Ecto neural progenitor cell (in vitro differentiated cells): Measurements from ENCODE around the gene CLNK.

Experiments
- DNase-seq: peaks from one replicate; pipeline ENCODE4 v3.0.0-alpha.2; 2018; ENCODE audit warnings: low spot score

CLNK gene

DNA sequence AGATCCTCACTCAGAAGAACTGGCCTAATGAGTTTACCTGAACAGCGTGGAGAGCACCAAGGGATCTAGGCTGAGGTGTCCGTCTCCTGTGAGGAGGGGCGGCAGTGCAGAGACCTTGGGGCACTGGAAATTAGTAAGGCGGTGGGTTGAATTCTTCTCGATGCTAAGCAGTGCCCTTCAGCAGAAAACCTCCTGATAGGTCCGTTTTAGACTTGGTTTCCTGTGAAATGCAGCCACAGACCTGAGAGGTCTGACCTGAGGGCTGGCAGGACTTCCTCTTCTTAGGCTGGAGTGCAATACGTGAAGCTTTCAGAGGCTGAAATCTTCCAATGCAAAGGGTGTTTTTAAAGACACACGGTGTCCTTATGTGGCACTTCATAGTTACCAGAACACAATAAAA lies at the start of gene CLNK:
Gene CLNK (minus strand): TSS at position 138 of the 400 bp plus-strand sequence. CDS start 16,899 bp downstream, outside the sequence.
- DNase-seq = no peak

GRCh38 chr4:10733481-10734062 lies 49.0 kb upstream of the CLNK start:
- no peak for DNase-seq

DNA sequence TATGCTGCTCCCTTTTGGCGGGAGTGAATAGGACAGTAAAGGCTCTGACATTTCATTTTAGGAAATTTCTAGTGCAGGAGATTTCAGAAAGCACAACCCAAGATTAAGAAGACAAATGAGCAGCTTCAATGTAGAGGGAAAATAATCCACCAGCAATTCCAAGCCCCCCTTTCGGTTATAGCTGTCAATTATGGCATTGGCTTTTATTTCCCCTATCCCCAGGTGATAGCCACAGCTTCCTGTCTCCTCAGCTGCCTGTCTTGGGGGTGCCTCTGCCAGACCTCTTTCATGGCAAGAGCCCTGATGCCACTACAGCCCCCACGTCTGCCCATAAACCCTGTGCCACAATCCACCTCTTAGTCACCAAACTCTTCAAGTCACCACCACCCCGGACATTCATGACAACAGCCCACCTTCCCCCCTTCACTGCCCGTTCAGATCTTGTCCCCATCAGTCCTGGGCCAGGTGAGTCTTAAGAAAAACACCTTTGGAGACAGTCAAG lies 48.4 kb upstream of the CLNK start:
- no peak for DNase-seq

GRCh38 chr4:10732235-10732913 lies 47.8 kb upstream of the CLNK start:
- DNase-seq = no peak

GRCh38 chr4:10731690-10732089 lies 47.1 kb upstream of the CLNK start:
- DNase-seq = no peak

GRCh38 chr4:10731162-10731561 lies 46.6 kb upstream of the CLNK start:
- no peak for DNase-seq

DNA sequence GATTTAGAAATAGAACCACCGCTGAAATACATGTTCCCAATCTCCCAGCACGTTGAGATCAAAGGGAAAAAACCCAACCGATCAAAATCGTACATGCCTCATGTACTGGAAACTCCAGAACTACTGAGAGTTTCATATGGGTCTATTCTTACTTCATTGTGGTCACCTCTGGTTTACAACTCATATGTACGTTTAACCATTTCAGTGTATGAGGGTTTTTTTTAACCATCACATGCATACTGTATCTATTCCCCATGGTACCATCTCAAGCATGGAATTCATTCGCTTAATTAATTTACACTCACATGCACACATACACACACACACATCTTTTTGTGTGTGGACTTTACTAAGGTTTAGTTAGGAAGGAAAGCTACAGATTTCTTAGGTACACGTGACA lies 46.0 kb upstream of the CLNK start:
- no peak for DNase-seq

DNA sequence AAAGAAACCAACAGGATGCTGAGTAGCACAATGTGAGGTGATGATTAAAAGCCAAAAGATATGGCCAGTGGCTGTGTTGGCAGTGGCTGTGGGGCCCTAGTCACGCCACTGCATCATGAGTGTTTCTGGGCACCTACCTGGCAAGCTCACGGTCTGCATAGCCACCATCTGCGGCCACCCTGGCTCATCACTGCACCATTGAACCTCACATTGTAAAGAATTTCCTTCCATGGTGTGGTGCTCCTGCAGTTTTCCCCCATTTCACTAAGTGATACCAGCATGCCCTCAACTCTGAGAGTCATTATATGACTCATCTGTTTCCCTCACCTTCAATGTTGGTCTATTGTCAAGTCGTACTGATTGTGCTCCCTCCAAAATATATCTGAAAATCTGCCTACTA lies 45.5 kb upstream of the CLNK start:
- DNase-seq = no peak

GRCh38 chr4:10729366-10729765 lies 44.8 kb upstream of the CLNK start:
- no peak for DNase-seq

DNA sequence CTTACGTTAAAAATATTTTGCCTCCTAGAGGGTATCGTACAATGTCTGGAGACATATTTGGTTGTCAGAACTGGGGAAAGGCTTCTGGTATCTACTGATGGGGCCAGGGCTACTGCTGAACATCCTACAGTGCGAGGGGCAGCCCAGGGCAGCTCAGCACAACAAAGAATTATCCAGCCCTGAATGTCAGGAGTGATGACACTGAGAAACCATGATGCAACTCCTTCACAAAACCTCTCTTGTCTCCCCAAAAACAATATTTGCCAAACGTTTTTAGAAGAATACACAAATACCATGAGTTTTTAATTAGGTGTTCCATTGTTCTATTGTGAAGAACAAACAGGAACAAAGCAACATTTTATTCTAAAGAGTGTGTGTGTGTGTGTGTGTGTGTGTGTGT lies 43.4 kb upstream of the CLNK start:
- DNase-seq = no peak

GRCh38 chr4:10727140-10727880 lies 42.7 kb upstream of the CLNK start:
- no peak for DNase-seq

GRCh38 chr4:10722957-10723356 lies 38.4 kb upstream of the CLNK start:
- no peak for DNase-seq

GRCh38 chr4:10721616-10722015 lies 37.0 kb upstream of the CLNK start:
- DNase-seq = no peak

DNA sequence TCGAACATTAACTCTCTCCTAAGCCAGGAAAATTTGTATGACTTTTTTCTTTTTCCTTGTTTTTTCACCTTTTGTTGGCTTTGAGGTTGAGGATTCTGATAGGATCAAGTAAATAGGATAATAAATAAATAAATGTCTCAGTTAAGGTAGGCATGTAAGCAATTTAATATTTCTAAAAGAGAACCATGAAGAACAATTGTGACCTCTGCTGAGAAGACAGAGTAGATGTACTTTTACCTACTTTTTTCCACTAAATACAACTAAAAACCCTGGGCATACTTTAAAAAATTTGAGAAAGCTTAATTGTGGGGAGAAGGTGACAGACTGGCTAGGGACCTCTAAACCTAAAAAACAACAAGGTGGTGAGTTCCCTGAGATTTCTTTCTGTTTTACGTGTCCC lies 31.6 kb upstream of the CLNK start:
- no peak for DNase-seq

GRCh38 chr4:10715696-10716095 lies 31.1 kb upstream of the CLNK start:
- DNase-seq = no peak

- no peak for DNase-seq
Observed at GRCh38 chr4:10715135-10715534, 30.6 kb upstream of the CLNK start.

DNA sequence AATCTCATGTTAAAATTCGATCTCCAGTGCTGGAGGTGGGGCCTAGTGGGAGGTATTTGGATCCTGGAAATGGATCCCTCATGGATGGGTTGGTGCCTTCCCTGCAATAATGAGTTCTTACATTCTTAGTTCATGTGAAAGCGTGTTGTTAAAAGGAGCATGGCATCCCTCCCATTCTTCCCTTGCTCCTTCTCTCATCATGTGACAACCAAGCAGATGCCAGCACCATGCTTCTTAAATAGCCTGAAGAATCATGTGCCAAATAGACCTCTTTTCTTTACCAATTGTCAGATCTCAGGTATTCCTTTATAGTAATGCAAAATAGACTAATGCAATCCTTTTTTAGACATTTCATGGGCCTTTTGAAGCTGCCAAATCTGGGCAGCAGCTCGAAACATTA lies 29.0 kb upstream of the CLNK start:
- DNase-seq = no peak

GRCh38 chr4:10706236-10706635 lies 21.7 kb upstream of the CLNK start:
- DNase-seq = no peak

- DNase-seq = no peak
Observed at GRCh38 chr4:10704430-10704810, 19.9 kb upstream of the CLNK start.

DNA sequence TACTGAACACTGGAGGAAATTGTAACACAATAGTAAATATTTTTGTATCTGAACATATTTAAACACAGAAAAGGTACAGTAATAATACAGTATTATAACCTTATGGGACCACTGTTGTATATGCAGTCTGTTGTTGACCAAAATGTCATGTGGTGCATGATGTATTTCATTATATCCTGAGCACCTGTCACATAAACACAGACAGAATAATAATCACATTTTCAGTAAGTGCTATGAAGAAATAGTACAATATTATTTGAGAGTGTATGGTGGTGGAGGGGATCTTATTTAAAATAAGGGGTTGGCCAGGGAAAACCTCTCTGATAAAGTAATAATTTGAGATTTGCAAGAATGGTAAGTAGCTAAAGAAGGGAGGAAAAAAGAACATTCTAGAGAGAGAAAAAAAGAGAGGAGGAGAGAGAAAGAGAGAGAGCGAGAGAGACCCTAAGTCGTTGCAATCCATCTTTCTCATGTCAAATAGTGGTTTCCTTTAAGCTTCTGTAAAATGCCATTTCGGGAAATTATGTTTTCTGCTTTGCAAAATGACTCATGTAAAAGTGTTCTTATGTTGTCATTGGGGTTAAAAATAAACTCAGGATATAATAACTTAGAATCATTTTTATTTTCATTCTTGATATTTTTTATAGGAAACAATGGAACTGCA lies 19.3 kb upstream of the CLNK start:
- no peak for DNase-seq

DNA sequence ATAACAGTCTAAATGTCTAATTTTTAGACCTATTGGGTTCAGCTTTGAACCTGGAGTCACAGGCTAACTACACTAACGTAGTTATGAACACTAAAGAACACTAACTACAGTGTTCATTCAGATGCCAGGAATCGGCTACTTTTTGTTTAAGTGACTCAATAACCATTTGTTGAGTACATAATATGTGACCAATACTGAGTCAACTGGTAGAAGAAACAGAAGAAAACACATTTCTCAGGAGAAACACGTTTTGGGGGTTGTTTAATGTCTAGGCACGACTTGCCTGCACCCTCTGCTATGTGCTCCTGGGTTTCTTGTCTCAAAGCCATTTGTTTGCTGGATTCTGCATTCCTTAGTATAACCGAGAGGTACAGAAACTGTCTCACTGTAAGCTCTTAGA lies 18.6 kb upstream of the CLNK start:
- DNase-seq = no peak

GRCh38 chr4:10701702-10702460 lies 17.3 kb upstream of the CLNK start:
- no peak for DNase-seq
